ENCODE measurements around the gene MS4A7.

Gene MS4A7

GRCh38 chr11:60429272-60429671 is 50.9 kb downstream of the MS4A7 start, which contains the start of gene MS4A5:
MS4A5 (plus strand) TSS chr11:60429572; CDS start chr11:60429675, 103 bp downstream.
- CTCF ChIA-PET = no interaction called here
- H3K27ac ChIP-seq = no peak within 1 kb of the TSS
- POLR2A ChIA-PET (ENCODE audit: low non-redundant PET) = no interaction called here

DNA sequence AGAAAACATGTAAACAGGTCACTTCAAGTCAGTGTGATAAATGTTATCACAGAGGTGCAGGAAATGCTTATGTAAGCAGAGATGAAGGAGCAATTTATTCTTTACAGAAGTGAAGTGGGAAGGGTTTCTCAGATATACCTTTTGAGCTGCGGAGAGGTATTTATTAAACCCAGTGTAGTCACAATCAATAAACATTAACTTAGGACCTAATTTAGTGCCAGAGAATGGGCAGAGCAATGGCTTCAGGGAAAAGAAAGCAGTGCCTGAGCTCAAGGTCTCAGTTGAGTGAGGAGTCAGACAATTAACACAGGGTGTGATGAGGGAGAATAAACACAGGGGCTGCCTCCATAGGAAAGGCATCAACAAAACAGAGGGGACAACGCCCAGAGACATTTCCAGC is 52.9 kb downstream of the MS4A7 start:
- POLR2A ChIA-PET (ENCODE audit: low non-redundant PET) = no interaction called here
- TF ChIP-seq, protein P1, sequence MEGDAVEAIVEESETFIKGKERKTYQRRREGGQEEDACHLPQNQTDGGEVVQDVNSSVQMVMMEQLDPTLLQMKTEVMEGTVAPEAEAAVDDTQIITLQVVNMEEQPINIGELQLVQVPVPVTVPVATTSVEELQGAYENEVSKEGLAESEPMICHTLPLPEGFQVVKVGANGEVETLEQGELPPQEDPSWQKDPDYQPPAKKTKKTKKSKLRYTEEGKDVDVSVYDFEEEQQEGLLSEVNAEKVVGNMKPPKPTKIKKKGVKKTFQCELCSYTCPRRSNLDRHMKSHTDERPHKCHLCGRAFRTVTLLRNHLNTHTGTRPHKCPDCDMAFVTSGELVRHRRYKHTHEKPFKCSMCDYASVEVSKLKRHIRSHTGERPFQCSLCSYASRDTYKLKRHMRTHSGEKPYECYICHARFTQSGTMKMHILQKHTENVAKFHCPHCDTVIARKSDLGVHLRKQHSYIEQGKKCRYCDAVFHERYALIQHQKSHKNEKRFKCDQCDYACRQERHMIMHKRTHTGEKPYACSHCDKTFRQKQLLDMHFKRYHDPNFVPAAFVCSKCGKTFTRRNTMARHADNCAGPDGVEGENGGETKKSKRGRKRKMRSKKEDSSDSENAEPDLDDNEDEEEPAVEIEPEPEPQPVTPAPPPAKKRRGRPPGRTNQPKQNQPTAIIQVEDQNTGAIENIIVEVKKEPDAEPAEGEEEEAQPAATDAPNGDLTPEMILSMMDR (conservative IDR thresholded peaks at IDR 0.05; ENCODE audit: low read depth) = no peak
- no peak overlapping the region for H3K27ac ChIP-seq
- no peak for DNase-seq (ENCODE audit: low spot score)
- CTCF ChIA-PET = no interaction called here

More at GRCh38 chr11:60429272-60429671, 50.9 kb downstream of the MS4A7 start, which contains the start of gene MS4A5:
- no peak for DNase-seq (ENCODE audit: low spot score)
- TF ChIP-seq, protein P1 (conservative IDR thresholded peaks at IDR 0.05; ENCODE audit: low read depth) = no peak

DNA sequence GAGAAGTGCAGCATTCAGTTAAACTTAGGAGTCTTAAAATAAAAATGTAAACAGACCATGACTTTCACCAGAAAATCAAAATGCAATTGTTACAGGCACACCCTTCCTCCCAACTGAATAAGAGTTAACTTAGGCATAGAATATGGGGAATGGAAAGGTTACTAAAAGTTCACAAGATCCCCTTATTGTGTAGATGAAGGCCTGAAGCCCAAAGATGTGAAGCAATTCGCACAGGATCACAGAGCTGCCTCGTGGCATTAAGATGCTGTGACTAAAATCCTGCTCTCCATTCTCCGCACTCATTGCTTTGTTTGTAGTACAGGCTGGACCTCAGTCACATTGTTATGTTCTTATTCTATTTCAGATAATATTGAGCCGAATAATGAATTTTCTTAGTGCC is 55.1 kb downstream of the MS4A7 start:
- no peak for DNase-seq (ENCODE audit: low spot score)
- no peak overlapping the region for H3K27ac ChIP-seq
- TF ChIP-seq, protein P1 (conservative IDR thresholded peaks at IDR 0.05; ENCODE audit: low read depth) = no peak
- ChIA-PET CTCF (no interaction called here), POLR2A (ENCODE audit: low non-redundant PET) (no interaction called here)

Measured in RWPE1 (cell line).